Subcutaneous adipose tissue (tissue), 4 donors: ENCODE measurements around the gene RSRC1. TPM values are rescaled to one million over a fixed set of nuclear protein-coding genes. Genes with fewer than 3 reads are reported as not detected.

Experiments
- total RNA-seq, 4 donors: library from RNA; depleted of rRNA; stranded (reverse); fragments of >200 nt; gene quantifications; one replicate each; pipeline ENCODE4 v1.1.0, GENCODE V29; 2016
- TF ChIP-seq, protein P1 (sequence below): fragments of 450-650 bp; IDR thresholded peaks from one replicate; pipeline ENCODE4 v1.5.1; 2016; ENCODE audit warnings: low read depth, mild to moderate bottlenecking, control low read depth, antibody characterized with exemption, moderate library complexity

RSRC1 gene
- total RNA-seq, 4 donors from 2014 or later, result 64.3 to 75.0 (median 68.4) TPM

- TF ChIP-seq, protein P1, sequence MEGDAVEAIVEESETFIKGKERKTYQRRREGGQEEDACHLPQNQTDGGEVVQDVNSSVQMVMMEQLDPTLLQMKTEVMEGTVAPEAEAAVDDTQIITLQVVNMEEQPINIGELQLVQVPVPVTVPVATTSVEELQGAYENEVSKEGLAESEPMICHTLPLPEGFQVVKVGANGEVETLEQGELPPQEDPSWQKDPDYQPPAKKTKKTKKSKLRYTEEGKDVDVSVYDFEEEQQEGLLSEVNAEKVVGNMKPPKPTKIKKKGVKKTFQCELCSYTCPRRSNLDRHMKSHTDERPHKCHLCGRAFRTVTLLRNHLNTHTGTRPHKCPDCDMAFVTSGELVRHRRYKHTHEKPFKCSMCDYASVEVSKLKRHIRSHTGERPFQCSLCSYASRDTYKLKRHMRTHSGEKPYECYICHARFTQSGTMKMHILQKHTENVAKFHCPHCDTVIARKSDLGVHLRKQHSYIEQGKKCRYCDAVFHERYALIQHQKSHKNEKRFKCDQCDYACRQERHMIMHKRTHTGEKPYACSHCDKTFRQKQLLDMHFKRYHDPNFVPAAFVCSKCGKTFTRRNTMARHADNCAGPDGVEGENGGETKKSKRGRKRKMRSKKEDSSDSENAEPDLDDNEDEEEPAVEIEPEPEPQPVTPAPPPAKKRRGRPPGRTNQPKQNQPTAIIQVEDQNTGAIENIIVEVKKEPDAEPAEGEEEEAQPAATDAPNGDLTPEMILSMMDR, result no peak
Observed at GRCh38 chr3:158548691-158549090, 438.8 kb downstream of the RSRC1 start.

- TF ChIP-seq, protein P1, result no peak
Observed at GRCh38 chr3:158552124-158552523, 442.2 kb downstream of the RSRC1 start.

DNA sequence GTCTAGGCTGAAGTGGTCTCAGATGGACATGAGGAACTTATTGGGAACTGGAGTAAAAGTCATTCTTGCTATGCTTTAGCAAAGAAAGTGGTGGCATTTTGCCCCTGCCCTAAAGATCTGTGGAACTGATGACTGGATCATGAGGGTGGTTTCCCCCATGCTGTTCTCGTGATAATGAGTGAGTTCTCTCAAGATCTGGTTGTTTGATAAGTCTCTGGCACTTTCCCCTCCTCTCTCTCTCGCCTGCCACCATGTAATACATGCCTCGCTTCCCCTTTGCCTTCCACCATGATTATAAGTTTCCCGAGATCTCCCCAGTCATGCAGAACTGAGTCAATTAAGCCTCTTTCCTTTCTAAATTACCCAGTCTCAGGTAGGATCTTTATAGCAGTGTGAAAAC, 449.6 kb downstream of the RSRC1 start:
- TF ChIP-seq, protein P1, result no peak

- TF ChIP-seq, protein P1, result no peak
Observed at GRCh38 chr3:158560979-158561378, 451.1 kb downstream of the RSRC1 start.

- TF ChIP-seq, protein P1, result no peak
Observed at GRCh38 chr3:158562674-158563073, 452.8 kb downstream of the RSRC1 start.

- TF ChIP-seq, protein P1, result no peak
Observed at GRCh38 chr3:158563076-158563475, 453.2 kb downstream of the RSRC1 start.

GRCh38 chr3:158565076-158565475, 455.2 kb downstream of the RSRC1 start:
- TF ChIP-seq, protein P1, result no peak
